MM.1S (cell line): ENCODE measurements around the gene NOP14.

Source experiments
- DNase-seq: peaks from one replicate; pipeline ENCODE4 v3.0.0-alpha.2; 2015
- H2AFZ ChIP-seq: fragments of 300-600 bp; sonication (generic); 2 replicates; pipeline ENCODE4 v1.6.0; 2016; ENCODE audit warnings: antibody characterized with exemption, low read length
- H3F3A ChIP-seq: fragments of 300-600 bp; sonication (generic); 2 replicates; pipeline ENCODE4 v1.6.1; 2016; ENCODE audit warnings: mild to moderate bottlenecking, antibody characterized with exemption, low read length, moderate library complexity, mixed read lengths; ENCODE audit not compliant: insufficient read depth
- H3K27ac ChIP-seq: fragments of 300-600 bp; sonication (generic); 2 replicates; pipeline ENCODE4 v1.5.1; 2016; ENCODE audit warnings: mild to moderate bottlenecking, low read length
- H3K27me3 ChIP-seq: fragments of 300-600 bp; sonication (generic); replicated peaks from 2 replicates; pipeline ENCODE4 v1.6.0; 2016; ENCODE audit warnings: low read length; ENCODE audit not compliant: insufficient read depth
- H3K36me3 ChIP-seq: fragments of 300-600 bp; sonication (generic); replicated peaks from 2 replicates; pipeline ENCODE4 v1.6.1; 2016; ENCODE audit warnings: mild to moderate bottlenecking, low read length, mixed read lengths; ENCODE audit not compliant: insufficient read depth
- H3K4me1 ChIP-seq: fragments of 300-600 bp; sonication (generic); 2 replicates; pipeline ENCODE4 v1.6.1; 2016; ENCODE audit warnings: low read length, mixed read lengths
- H3K4me2 ChIP-seq: fragments of 300-600 bp; sonication (generic); 2 replicates; pipeline ENCODE4 v1.6.0; 2016; ENCODE audit warnings: low read depth, low read length
- H3K4me3 ChIP-seq: fragments of 300-600 bp; sonication (generic); 2 replicates; pipeline ENCODE4 v1.5.1; 2016; ENCODE audit warnings: low read length, mixed read lengths
- H3K79me2 ChIP-seq: fragments of 300-600 bp; sonication (generic); 2 replicates; pipeline ENCODE4 v1.6.1; 2016; ENCODE audit warnings: mixed run types, low read length, mixed read lengths
- H3K9ac ChIP-seq: fragments of 300-600 bp; sonication (generic); 2 replicates; pipeline ENCODE4 v1.6.1; 2016; ENCODE audit warnings: low read length, mixed read lengths
- H3K9me2 ChIP-seq: fragments of 300-600 bp; sonication (generic); replicated peaks from 2 replicates; pipeline ENCODE4 v1.6.1; 2016; ENCODE audit warnings: mild to moderate bottlenecking, low read length, mixed read lengths; ENCODE audit not compliant: insufficient read depth
- H3K9me3 ChIP-seq: fragments of 300-600 bp; sonication (generic); replicated peaks from 2 replicates; pipeline ENCODE4 v1.6.1; 2016; ENCODE audit warnings: mild to moderate bottlenecking, low read length, mixed read lengths; ENCODE audit not compliant: insufficient read depth
- H4K20me1 ChIP-seq: fragments of 300-600 bp; sonication (generic); 2 replicates; pipeline ENCODE4 v1.6.1; 2016; ENCODE audit warnings: mild to moderate bottlenecking, low read length, moderate library complexity, mixed read lengths; ENCODE audit not compliant: insufficient read depth
- EZH2 ChIP-seq: fragments of 300-600 bp; sonication (generic); optimal IDR thresholded peaks from 2 replicates; pipeline ENCODE3; 2017; ENCODE audit warnings: low read depth, mild to moderate bottlenecking, antibody characterized with exemption, low read length, mixed read lengths
- EZH2phosphoT487 ChIP-seq: fragments of 300-600 bp; sonication (generic); IDR thresholded peaks from 2 replicates; pipeline ENCODE4 v1.6.1; 2018; ENCODE audit warnings: antibody characterized with exemption, low read length
- TF ChIP-seq, protein P1 (sequence below): fragments of 300-600 bp; sonication (generic); IDR thresholded peaks from 2 replicates; pipeline ENCODE4 v1.5.1; 2016; ENCODE audit warnings: antibody characterized with exemption, low read length, mixed read lengths

The NOP14 gene

DNA sequence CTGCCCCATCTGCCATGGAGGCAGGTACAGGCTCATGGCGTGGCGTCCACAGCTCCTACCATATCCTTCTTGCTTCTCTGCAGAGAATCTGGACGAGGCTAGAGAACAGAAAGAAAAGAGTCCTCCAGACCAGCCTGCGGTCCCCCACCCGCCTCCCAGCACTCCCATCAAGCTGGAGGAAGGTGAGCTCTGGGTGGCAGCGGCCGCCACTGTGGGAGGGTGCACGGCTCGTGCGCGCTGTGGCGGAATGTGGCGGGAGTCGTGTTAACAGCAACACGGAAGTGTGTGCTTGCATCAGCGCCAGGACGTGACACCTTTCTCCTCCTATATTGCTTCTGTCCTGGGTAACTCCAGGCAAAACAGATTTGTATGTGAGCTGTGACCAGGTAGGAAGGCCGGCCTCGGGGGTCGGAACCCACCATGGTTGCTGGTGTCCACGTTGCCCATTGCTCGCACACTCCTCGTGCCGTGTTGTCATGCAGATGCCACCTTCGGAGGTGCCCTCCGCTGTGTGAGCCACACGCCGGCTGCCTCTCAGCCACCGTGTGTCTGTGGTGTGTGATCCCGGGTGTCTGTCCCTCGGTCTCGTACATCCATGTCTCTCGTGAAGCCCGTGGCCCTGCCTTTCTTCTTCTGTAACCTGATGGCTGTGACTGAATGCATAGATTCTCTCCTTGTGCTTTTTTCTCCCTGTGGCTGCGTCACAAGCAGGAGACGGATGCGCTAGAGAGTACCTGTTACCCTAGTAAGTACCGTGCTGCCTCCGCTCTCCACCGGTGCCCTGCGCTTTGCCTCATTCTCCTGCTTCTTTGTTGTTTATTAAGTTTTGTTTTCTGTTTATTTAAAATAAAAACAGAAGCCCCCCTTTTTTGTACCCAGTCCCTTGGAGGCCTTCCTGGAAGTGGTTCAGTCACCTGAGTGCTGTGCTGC is 37.0 kb downstream of the NOP14 start:
- Histone ChIP-seq H3K79me2 (no peaks in the 10 kb centered on the region), H3K9ac (no peak overlapping the region), H3K4me2 (no peak overlapping the region), H3K4me1 (no peaks in the 10 kb centered on the region), H3K36me3 (no peaks in the 10 kb centered on the region), H3K4me3 (no peak overlapping the region), H3K9me2 (no peaks in the 10 kb centered on the region), H3K27ac (no peak overlapping the region), H3F3A (no peaks in the 10 kb centered on the region; the same call in 1 of the 2 replicates), H2AFZ (no peak overlapping the region), H4K20me1 (no peaks in the 10 kb centered on the region), H3K9me3 (no peaks in the 10 kb centered on the region), H3K27me3 (no peaks in the 10 kb centered on the region)
- TF ChIP-seq EZH2 (no peak), EZH2phosphoT487 (no peak)
- TF ChIP-seq, protein P1, sequence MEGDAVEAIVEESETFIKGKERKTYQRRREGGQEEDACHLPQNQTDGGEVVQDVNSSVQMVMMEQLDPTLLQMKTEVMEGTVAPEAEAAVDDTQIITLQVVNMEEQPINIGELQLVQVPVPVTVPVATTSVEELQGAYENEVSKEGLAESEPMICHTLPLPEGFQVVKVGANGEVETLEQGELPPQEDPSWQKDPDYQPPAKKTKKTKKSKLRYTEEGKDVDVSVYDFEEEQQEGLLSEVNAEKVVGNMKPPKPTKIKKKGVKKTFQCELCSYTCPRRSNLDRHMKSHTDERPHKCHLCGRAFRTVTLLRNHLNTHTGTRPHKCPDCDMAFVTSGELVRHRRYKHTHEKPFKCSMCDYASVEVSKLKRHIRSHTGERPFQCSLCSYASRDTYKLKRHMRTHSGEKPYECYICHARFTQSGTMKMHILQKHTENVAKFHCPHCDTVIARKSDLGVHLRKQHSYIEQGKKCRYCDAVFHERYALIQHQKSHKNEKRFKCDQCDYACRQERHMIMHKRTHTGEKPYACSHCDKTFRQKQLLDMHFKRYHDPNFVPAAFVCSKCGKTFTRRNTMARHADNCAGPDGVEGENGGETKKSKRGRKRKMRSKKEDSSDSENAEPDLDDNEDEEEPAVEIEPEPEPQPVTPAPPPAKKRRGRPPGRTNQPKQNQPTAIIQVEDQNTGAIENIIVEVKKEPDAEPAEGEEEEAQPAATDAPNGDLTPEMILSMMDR = no peak
- no peak for DNase-seq

DNA sequence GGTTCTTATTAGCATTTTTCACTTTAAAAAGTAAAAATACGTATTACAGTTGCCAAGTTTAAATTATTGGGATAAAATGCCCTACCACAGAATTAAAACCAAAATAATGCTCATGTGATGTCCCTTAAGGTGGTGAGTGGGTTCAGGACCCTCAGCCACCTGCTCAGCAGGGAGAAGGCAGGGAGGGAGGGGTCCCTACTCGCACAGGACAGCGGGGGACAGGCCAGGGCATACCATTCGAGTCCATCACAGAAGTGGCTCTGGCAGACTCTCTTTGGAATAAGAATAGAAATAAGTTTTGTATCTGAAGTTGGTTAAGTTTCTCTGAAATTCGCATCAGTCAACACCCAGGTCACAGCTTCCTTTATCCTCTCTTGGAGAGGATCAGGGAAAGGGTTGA is 37.7 kb downstream of the NOP14 start:
- Histone ChIP-seq H3K27me3 (no peaks in the 10 kb centered on the region), H3F3A (no peaks in the 10 kb centered on the region; the same call in 1 of the 2 replicates), H3K79me2 (no peaks in the 10 kb centered on the region), H3K36me3 (no peaks in the 10 kb centered on the region), H3K9me2 (no peaks in the 10 kb centered on the region), H3K9ac (no peak overlapping the region), H3K9me3 (no peaks in the 10 kb centered on the region), H3K27ac (no peak overlapping the region), H3K4me3 (no peak overlapping the region), H4K20me1 (no peaks in the 10 kb centered on the region), H3K4me2 (no peak overlapping the region), H2AFZ (no peak overlapping the region), H3K4me1 (no peaks in the 10 kb centered on the region)
- no peak for DNase-seq
- TF ChIP-seq, protein P1 = no peak
- no peak for TF ChIP-seq EZH2phosphoT487
- no peak for TF ChIP-seq EZH2

DNA sequence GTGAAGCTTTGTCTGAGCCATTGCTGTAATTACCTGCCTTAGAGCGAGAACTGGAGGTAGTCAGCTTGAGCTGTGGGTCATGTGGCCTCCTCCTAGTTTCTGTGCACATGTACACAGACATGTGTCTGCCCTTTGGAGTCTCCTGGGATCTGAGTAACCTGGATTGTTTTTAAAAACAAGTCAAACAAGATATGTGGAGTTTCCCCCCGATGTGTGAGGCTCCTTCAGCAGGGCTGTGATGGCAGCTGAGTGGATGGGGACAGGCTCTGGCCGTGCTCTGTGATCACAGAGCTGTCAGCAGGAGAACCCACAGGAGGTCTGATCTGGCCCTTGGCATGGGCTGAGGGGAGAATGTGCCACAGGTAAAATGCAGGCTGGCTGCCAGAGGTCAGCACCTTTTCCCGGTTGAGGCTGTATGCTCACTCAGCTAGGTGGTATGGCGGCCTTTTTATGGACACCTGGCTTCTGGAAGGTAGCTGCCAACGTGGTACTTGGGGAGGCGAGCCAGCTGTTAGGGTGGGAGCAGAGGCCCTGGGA is 38.4 kb downstream of the NOP14 start:
- TF ChIP-seq, protein P1 = no peak
- TF ChIP-seq EZH2 (no peak), EZH2phosphoT487 (no peak)
- Histone ChIP-seq H3K79me2 (peaks cover 4% of the 10 kb centered on the region; the same call in 1 of the 2 replicates), H3K27me3 (no peaks in the 10 kb centered on the region), H4K20me1 (no peaks in the 10 kb centered on the region), H3K9ac (no peak overlapping the region), H3K27ac (no peak overlapping the region), H3K4me2 (no peak overlapping the region), H3K4me1 (no peaks in the 10 kb centered on the region), H3K36me3 (no peaks in the 10 kb centered on the region), H2AFZ (no peak overlapping the region), H3F3A (no peaks in the 10 kb centered on the region), H3K4me3 (no peak overlapping the region), H3K9me3 (no peaks in the 10 kb centered on the region), H3K9me2 (no peaks in the 10 kb centered on the region)
- no peak for DNase-seq
